Gastroesophageal sphincter (tissue), 4 donors: ENCODE measurements around the gene UXS1. TPM values are rescaled to one million over a fixed set of nuclear protein-coding genes. Genes with fewer than 3 reads are reported as not detected.
"Not testable (repeated sequence)": the region's sequence is repeated elsewhere in the genome, so short reads cannot be mapped to it uniquely, and the experiment has no call there.

ENCODE experiments used
- ATAC-seq: fragments of 150-250 bp; one replicate; pipeline ENCODE4 v1.9.1; 2016; ENCODE audit warnings: mild to moderate bottlenecking, moderate library complexity
- H3K27ac ChIP-seq, 4 donors: fragments of 200-600 bp; sonication (generic) in 3 of 4; 1 replicate in 3 of 4; 2 replicates in 1 of 4; pipeline ENCODE4 v1.5.1; 2016 to 2019
- H3K27me3 ChIP-seq: fragments of 200-600 bp; sonication (generic); one replicate; pipeline ENCODE4 v1.5.1; 2019
- H3K36me3 ChIP-seq, 2 donors: fragments of 200-600 bp; sonication (generic); one replicate each; pipeline ENCODE4 v1.5.1; 2019; ENCODE audit warnings: control low read depth in 1 of 2
- H3K4me1 ChIP-seq, 3 donors: fragments of 200-600 bp; sonication (generic); 1 replicate in 2 of 3; 2 replicates in 1 of 3; pipeline ENCODE4 v1.5.1; 2016 to 2019; ENCODE audit warnings: control low read depth in 2 of 3
- H3K4me3 ChIP-seq, 2 donors: fragments of 200-600 bp; sonication (generic); one replicate each; pipeline ENCODE4 v1.5.1; 2019; ENCODE audit warnings: mild to moderate bottlenecking in 1 of 2, moderate library complexity in 1 of 2
- H3K9me3 ChIP-seq, 3 donors: fragments of 200-600 bp; sonication (generic); one replicate each; pipeline ENCODE4 v1.5.1; 2017 to 2019; ENCODE audit warnings: control low read depth in 2 of 3
- EP300 ChIP-seq: sonication (generic); formaldehyde crosslinking; IDR thresholded peaks from one replicate; pipeline ENCODE4 v1.6.1; 2017; ENCODE audit warnings: antibody characterized with exemption, mild to moderate bottlenecking
- POLR2A ChIP-seq, 2 donors: fragments of 450-650 bp; IDR thresholded peaks; one replicate each; pipeline ENCODE4 v1.6.1; 2017; ENCODE audit warnings: antibody characterized with exemption in 2 of 2, mild to moderate bottlenecking in 2 of 2, moderate library complexity in 1 of 2
- POLR2AphosphoS5 ChIP-seq: sonication (generic); formaldehyde crosslinking; IDR thresholded peaks from one replicate; pipeline ENCODE4 v1.6.1; 2017; ENCODE audit warnings: antibody characterized with exemption
- WGBS, 2 donors: methylation state at CpG; one replicate each; pipeline ENCODE4 v1.1.5; 2018; ENCODE audit warnings: low coverage in 1 of 2; 5-methylcytosine and 5-hydroxymethylcytosine counted together
- total RNA-seq, 4 donors: library from RNA; depleted of rRNA; stranded (reverse); fragments of >200 nt; gene quantifications; one replicate each; pipeline ENCODE4 v1.1.0, GENCODE V29; 2016
- TF ChIP-seq, protein P1 (sequence below), 4 experiments: fragments of 200-600 bp in 2 of 4; fragments of 450-650 bp in 2 of 4; sonication (generic) in 1 of 4; IDR thresholded peaks; one replicate each; pipeline ENCODE4 v1.5.1; 2017 to 2019; ENCODE audit warnings: antibody characterized with exemption in 4 of 4, mild to moderate bottlenecking in 2 of 4, moderate library complexity in 2 of 4

Gene UXS1
- total RNA-seq = 10 to 100 TPM; 34.7 to 58.9 (median 52.1) TPM

DNA sequence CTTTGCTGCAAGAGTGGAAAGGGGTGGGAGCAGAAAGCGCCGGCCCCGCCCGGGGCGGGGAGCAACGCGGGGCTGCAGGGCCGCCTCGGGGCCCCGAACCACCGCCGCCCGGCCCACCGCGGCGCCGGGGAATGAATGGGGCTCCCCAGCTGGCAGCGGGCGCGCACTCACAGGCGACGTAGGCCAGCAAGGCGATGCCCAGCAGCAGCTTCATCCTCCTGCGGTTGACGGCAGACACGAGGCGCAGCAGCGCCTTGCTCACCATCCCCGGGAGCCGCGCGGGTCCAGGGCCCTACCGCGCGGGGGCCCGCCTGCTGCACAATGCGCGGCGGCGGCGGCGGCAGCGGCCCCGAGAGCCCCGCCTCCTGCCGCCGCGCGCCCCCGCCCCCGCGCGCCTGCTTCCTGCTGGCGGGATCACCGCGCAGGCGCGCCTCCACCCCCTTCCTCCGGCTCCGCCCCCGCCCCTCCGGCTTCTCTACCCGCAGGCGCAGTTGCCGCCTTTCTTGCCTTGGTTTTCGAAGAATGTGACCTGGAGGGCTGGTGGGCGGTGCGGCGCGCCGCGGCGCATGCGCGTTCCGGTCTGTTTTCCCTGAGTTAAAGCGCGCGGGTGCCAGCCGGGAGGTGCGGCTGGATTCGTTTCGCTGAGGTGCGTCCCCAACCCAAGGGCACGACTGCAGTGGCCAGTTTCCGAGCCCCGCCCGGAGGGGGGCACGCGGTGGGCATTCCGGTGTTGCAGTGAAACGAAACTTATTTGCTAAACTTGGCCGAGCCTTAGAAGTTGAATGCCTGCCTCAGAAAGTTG lies at the start of gene UXS1:
Gene UXS1 (minus strand): TSS at position 325 of the 802 bp plus-strand sequence. CDS start 60 bp downstream, at position 265.
- Histone ChIP-seq H3K4me3 (peak within 1 kb of the TSS; percentile 84 to 95), H3K9me3 (no peaks in the 10 kb centered on the region), H3K27me3 (no peaks in the 10 kb centered on the region), H3K27ac (peak within 1 kb of the TSS; percentile 57 to 95 (median 87)), H3K36me3 (no peaks in the 10 kb centered on the region), H3K4me1 (peaks cover 0 to 67% (median 8%) of the 10 kb centered on the region in 3 donors)
- WGBS, 2 donors = 0% methylated on average over 1 of the region's 93 CpGs; no CpG with 5 or more reads in 1 of the 2 donors
- TF ChIP-seq POLR2A (IDR thresholded peaks at IDR 0.05) (peak; percentile 44 to 59), POLR2AphosphoS5 (peak; percentile 84), EP300 (no peak)
- TF ChIP-seq, protein P1, sequence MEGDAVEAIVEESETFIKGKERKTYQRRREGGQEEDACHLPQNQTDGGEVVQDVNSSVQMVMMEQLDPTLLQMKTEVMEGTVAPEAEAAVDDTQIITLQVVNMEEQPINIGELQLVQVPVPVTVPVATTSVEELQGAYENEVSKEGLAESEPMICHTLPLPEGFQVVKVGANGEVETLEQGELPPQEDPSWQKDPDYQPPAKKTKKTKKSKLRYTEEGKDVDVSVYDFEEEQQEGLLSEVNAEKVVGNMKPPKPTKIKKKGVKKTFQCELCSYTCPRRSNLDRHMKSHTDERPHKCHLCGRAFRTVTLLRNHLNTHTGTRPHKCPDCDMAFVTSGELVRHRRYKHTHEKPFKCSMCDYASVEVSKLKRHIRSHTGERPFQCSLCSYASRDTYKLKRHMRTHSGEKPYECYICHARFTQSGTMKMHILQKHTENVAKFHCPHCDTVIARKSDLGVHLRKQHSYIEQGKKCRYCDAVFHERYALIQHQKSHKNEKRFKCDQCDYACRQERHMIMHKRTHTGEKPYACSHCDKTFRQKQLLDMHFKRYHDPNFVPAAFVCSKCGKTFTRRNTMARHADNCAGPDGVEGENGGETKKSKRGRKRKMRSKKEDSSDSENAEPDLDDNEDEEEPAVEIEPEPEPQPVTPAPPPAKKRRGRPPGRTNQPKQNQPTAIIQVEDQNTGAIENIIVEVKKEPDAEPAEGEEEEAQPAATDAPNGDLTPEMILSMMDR (IDR thresholded peaks at IDR 0.05) = peak in 1 of 4 experiments; percentile 13
- peak; percentile 96 for ATAC-seq

DNA sequence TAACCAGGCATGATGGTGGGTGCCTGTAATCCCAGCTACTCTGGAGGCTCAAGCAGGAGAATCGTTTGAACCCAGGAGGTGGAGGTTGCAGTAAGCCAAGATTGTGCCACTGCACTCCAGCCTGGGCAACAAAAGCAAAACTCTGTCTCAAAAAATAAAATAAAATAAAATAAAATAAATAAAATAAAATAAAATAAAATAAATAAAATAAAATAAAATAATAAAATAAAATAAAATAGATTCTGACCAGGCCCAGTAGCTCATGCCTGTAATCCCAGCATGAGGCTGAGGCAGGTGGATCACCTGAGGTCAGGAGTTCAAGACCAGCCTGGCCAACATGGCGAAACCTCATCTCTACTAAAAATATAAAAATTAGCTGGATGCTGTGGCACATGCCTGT lies 45.4 kb upstream of the UXS1 start:
- H3K27me3 ChIP-seq, H3K4me3 ChIP-seq, H3K4me1 ChIP-seq, H3K36me3 ChIP-seq, ATAC-seq, H3K27ac ChIP-seq: not testable (repeated sequence)
- peaks cover 0 to 20% (median 0%) of the 10 kb centered on the region in 3 donors for H3K9me3 ChIP-seq
- WGBS, 2 donors = 81 to 94% methylated on average over 1 to 2 of the region's 2 CpGs

DNA sequence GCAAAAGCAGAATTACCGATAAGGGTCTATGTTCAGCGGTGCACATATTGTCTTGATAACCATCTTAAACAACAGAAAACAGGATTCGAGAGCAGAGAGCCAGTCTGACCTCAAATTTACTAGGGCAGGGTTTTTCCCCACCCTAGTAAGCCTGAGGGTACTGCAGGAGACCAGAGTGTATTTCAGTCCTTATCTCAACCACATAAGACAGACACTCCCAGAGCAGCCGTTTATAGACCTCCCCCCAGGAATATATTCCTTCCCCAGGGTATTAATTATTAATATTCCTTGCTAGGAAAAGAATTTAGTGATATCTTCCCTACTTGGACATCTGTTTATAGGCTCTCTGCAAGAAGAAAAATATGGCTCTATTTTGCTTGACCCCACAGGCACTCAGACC lies 41.3 kb upstream of the UXS1 start:
- peaks cover 0 to 20% (median 0%) of the 10 kb centered on the region in 3 donors for H3K9me3 ChIP-seq
- H3K27me3 ChIP-seq, ATAC-seq, H3K4me1 ChIP-seq, H3K36me3 ChIP-seq, H3K4me3 ChIP-seq, H3K27ac ChIP-seq: not testable (repeated sequence)
- 92% methylated on average over 4 of the region's 4 CpGs; no CpG with 5 or more reads in 1 of the 2 donors for WGBS, 2 donors

DNA sequence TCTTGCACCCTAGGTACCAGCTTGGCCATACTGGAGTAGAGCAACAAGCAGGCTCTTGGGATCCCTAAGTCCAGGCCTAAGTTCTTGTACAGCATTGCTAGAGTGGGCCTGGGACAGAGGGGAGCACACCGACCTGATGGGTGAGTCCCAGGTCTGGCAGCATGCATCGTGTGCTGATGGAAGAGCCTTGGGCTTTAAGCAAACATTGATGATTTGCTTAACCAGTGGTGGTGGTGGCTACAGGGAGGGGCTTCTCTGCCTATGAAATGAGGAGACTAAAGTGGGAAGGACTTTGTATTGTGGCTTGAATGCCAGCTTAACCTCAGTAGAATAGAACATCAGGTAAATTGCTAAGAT lies 39.2 kb upstream of the UXS1 start:
- Histone ChIP-seq H3K27me3 (no peaks in the 10 kb centered on the region), H3K4me3 (no peak overlapping the region), H3K4me1 (no peaks in the 10 kb centered on the region), H3K9me3 (peaks cover 0 to 20% (median 0%) of the 10 kb centered on the region in 3 donors), H3K27ac (no peak overlapping the region), H3K36me3 (no peaks in the 10 kb centered on the region)
- TF ChIP-seq POLR2A (IDR thresholded peaks at IDR 0.05) = no peak
- no peak for TF ChIP-seq POLR2AphosphoS5
- no peak for TF ChIP-seq EP300
- TF ChIP-seq, protein P1 (IDR thresholded peaks at IDR 0.05) = no peak
- WGBS, 2 donors = 100% methylated on average over 2 of the region's 2 CpGs; no CpG with 5 or more reads in 1 of the 2 donors
- no peak for ATAC-seq

DNA sequence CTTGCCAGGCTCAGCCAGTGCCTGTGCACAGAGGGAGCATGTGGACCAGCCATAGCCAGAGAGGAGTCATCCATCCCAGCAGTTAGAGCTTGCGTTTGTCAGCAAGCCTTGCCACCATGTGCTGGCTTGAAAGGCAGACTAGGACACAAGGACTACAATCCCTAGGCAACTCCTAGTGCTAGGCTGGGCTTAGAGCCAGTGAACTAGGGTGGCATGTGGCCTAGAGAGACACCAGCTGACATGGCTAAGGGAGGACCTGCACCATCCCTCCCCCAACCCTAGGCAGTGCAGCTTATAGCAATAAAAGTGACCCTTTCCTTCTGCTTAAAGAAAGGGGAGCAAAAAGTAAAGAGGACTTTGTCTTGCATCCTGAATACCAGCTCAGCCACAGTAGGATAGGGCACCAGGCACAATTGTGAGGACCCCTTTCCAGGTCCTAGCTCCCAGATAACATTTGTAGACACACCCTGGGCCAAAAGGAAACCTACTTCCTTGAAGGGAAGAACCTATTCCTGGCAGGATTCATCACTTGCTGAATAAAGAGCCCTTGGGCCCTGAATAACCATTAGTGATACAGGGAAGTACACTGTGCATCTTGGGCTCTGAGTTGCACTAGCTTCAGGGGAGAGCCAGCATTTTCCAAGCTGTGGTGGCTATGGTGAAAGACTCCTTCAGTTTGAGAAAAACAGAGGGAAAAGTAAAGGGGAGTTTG lies 38.7 kb upstream of the UXS1 start:
- no CpG with 5 or more reads among the region's 1 CpG for WGBS, 2 donors
- no peak for ATAC-seq
- TF ChIP-seq POLR2AphosphoS5 (no peak), EP300 (no peak), POLR2A (IDR thresholded peaks at IDR 0.05) (no peak)
- TF ChIP-seq, protein P1 (IDR thresholded peaks at IDR 0.05) = no peak

More for the DNA sequence above, 38.7 kb upstream of the UXS1 start:
- H3K9me3 ChIP-seq = peaks cover 0 to 20% (median 0%) of the 10 kb centered on the region in 3 donors
- H3K4me1 ChIP-seq = no peaks in the 10 kb centered on the region
- no peaks in the 10 kb centered on the region for H3K27me3 ChIP-seq
- H3K27ac ChIP-seq = no peak overlapping the region
- H3K4me3 ChIP-seq = no peak overlapping the region
- H3K36me3 ChIP-seq = no peaks in the 10 kb centered on the region
